ENCODE data around the gene RCVRN.

DNA sequence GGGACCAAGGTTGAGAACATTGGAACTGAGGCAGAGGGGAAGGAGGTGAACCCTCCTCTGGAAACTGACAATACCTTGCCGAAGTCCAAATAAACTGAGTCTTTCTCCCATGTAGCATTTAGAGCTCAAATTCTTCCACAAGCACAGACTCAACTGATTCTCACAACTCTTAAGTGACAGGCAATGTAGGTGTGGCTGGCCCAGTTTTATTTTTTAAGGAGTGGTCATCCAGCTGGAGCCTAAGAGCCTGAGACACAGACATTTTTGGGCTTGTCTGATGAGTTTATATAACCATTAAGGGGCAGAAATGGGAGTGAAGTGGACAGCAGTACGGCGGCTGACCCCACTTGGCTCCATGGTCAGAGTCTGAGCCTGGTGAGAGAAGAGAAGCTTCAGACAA, 10.8 kb downstream of the RCVRN start:
- no peak for TF ChIP-seq POLR2A (IDR thresholded peaks at IDR 0.05)
- TF ChIP-seq, protein P1, sequence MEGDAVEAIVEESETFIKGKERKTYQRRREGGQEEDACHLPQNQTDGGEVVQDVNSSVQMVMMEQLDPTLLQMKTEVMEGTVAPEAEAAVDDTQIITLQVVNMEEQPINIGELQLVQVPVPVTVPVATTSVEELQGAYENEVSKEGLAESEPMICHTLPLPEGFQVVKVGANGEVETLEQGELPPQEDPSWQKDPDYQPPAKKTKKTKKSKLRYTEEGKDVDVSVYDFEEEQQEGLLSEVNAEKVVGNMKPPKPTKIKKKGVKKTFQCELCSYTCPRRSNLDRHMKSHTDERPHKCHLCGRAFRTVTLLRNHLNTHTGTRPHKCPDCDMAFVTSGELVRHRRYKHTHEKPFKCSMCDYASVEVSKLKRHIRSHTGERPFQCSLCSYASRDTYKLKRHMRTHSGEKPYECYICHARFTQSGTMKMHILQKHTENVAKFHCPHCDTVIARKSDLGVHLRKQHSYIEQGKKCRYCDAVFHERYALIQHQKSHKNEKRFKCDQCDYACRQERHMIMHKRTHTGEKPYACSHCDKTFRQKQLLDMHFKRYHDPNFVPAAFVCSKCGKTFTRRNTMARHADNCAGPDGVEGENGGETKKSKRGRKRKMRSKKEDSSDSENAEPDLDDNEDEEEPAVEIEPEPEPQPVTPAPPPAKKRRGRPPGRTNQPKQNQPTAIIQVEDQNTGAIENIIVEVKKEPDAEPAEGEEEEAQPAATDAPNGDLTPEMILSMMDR (IDR thresholded peaks at IDR 0.05), result no peak

All from right lobe of liver (tissue), 4 donors.